Transverse colon (tissue), 4 donors: ENCODE measurements around the gene F13A1. TPM values are rescaled to one million over a fixed set of nuclear protein-coding genes. Genes with fewer than 3 reads are reported as not detected.

Source experiments
- DNase-seq: peaks from one replicate; pipeline ENCODE4 v3.0.0-alpha.2; 2019
- H3K27ac ChIP-seq, 4 donors: fragments of 200-600 bp; sonication (generic); 2 replicates each; pipeline ENCODE4 v1.5.1; 2016 to 2018; ENCODE audit warnings: inconsistent platforms in 4 of 4
- H3K27me3 ChIP-seq: fragments of 200-600 bp; sonication (generic); 2 replicates; pipeline ENCODE4 v1.5.1; 2017; ENCODE audit warnings: inconsistent platforms
- H3K36me3 ChIP-seq, 4 donors: fragments of 200-600 bp; sonication (generic); 2 replicates each; pipeline ENCODE4 v1.5.1; 2017 to 2019; ENCODE audit warnings: inconsistent platforms in 4 of 4
- H3K4me1 ChIP-seq, 4 donors: fragments of 200-600 bp; sonication (generic); 2 replicates each; pipeline ENCODE4 v1.5.1; 2017 to 2020; ENCODE audit warnings: inconsistent platforms in 4 of 4
- H3K4me3 ChIP-seq, 4 donors: fragments of 200-600 bp; sonication (generic); 1 replicate in 1 of 4; 2 replicates in 3 of 4; pipeline versions ENCODE4 v1.5.1 to v1.6.1; 2017 to 2019; ENCODE audit warnings: inconsistent platforms in 4 of 4
- H3K9me3 ChIP-seq, 2 donors: fragments of 200-600 bp; sonication (generic); 2 replicates each; pipeline ENCODE4 v1.5.1; 2017 to 2019; ENCODE audit warnings: inconsistent platforms in 2 of 2
- EP300 ChIP-seq: sonication (generic); formaldehyde crosslinking; IDR thresholded peaks from one replicate; pipeline ENCODE4 v1.6.1; 2017; ENCODE audit warnings: antibody characterized with exemption, low read depth
- POLR2A ChIP-seq: fragments of 450-650 bp; IDR thresholded peaks from one replicate; pipeline ENCODE4 v1.6.1; 2016; ENCODE audit warnings: antibody characterized with exemption, mild to moderate bottlenecking, moderate library complexity
- POLR2AphosphoS5 ChIP-seq, 3 donors: sonication (generic); formaldehyde crosslinking; IDR thresholded peaks; one replicate each; pipeline ENCODE4 v1.6.1; 2016; ENCODE audit warnings: antibody characterized with exemption in 3 of 3
- WGBS, 2 donors: methylation state at CpG; one replicate each; pipeline ENCODE4 v1.1.5; 2018; ENCODE audit warnings: low coverage in 1 of 2; 5-methylcytosine and 5-hydroxymethylcytosine counted together
- in situ Hi-C, 4 donors: fragments of 200-750 bp; cut with MboI; loops; one replicate each; pipeline versions ENCODE4 v1.15.0 to v1.15.1; 2017; ENCODE audit warnings: low sequenced_read_pairs in 3 of 4, low pct_ligation_motif_present in 1 of 4, low pct_unique_long_range_greater_than_20kb in 1 of 4
- intact Hi-C: fragments of 100-400 bp; cut with DNase I; formaldehyde crosslinking; loops from one replicate; pipeline ENCODE4 v1.15.1; 2023; ENCODE audit warnings: low total_unique reads
- total RNA-seq, 4 donors: library from RNA; depleted of rRNA; stranded (reverse); fragments of >200 nt; gene quantifications; one replicate each; pipeline ENCODE4 v1.1.0, GENCODE V29; 2016
- TF ChIP-seq, protein P1 (sequence below), 5 experiments: fragments of 200-600 bp in 3 of 5; fragments of 450-650 bp in 2 of 5; sonication (generic) in 3 of 5; IDR thresholded peaks; 1 replicate in 2 of 5; 2 replicates in 3 of 5; pipeline ENCODE4 v1.5.1; 2016 to 2017; ENCODE audit warnings: antibody characterized with exemption in 5 of 5, inconsistent platforms in 3 of 5, mild to moderate bottlenecking in 2 of 5, moderate library complexity in 1 of 5

Gene F13A1
- total RNA-seq, 4 donors from 2014 or later = 5.4 to 58.4 (median 27.0) TPM

GRCh38 chr6:6202886-6203285 is 117.6 kb downstream of the F13A1 start:
- no peaks in the 10 kb centered on the region for H3K4me1 ChIP-seq
- TF ChIP-seq POLR2AphosphoS5 (IDR thresholded peaks at IDR 0.05) (no peak), EP300 (no peak), POLR2A (no peak)
- TF ChIP-seq, protein P1, sequence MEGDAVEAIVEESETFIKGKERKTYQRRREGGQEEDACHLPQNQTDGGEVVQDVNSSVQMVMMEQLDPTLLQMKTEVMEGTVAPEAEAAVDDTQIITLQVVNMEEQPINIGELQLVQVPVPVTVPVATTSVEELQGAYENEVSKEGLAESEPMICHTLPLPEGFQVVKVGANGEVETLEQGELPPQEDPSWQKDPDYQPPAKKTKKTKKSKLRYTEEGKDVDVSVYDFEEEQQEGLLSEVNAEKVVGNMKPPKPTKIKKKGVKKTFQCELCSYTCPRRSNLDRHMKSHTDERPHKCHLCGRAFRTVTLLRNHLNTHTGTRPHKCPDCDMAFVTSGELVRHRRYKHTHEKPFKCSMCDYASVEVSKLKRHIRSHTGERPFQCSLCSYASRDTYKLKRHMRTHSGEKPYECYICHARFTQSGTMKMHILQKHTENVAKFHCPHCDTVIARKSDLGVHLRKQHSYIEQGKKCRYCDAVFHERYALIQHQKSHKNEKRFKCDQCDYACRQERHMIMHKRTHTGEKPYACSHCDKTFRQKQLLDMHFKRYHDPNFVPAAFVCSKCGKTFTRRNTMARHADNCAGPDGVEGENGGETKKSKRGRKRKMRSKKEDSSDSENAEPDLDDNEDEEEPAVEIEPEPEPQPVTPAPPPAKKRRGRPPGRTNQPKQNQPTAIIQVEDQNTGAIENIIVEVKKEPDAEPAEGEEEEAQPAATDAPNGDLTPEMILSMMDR (IDR thresholded peaks at IDR 0.05) = no peak

DNA sequence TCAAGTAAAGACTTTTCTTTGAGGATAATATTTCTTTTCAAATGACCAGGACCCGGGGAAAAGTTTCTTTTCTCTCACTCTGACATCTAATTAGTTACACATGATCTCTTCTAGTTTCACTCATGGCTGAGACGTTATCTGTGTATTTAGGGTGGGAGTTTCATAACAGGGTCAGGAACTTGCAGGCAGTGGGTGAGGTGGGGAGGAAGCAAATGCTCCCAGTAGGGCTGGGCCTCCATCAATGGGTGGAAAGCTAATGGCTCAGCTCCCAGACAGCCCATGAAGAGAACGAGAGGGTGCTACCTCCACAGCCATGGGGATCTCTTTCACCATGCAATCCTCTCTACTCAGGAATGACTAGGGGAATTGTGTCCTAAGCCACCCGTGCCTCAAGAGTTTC is 119.3 kb downstream of the F13A1 start:
- H3K4me3 ChIP-seq = no peak overlapping the region
- no peaks in the 10 kb centered on the region for H3K9me3 ChIP-seq
- intact Hi-C loops = no loop called here
- no peaks in the 10 kb centered on the region for H3K36me3 ChIP-seq
- in situ Hi-C loops = no loop called here
- no peak overlapping the region for H3K27ac ChIP-seq
- 45 to 51% methylated on average over 3 to 4 of the region's 4 CpGs for WGBS, 2 donors
- H3K27me3 ChIP-seq = peaks cover 2% of the 10 kb centered on the region
- no peaks in the 10 kb centered on the region for H3K4me1 ChIP-seq
- TF ChIP-seq, protein P1 (IDR thresholded peaks at IDR 0.05) = no peak
- no peak for TF ChIP-seq POLR2A
- no peak for TF ChIP-seq POLR2AphosphoS5 (IDR thresholded peaks at IDR 0.05)
- no peak for TF ChIP-seq EP300
- no peak for DNase-seq

More at GRCh38 chr6:6202886-6203285, 117.6 kb downstream of the F13A1 start:
- H3K27me3 ChIP-seq = no peaks in the 10 kb centered on the region
- WGBS, 2 donors = 65 to 69% methylated on average over 2 of the region's 2 CpGs
- DNase-seq = no peak
- no peak overlapping the region for H3K27ac ChIP-seq
- no peaks in the 10 kb centered on the region for H3K9me3 ChIP-seq
- H3K4me3 ChIP-seq = no peak overlapping the region
- no peaks in the 10 kb centered on the region for H3K36me3 ChIP-seq
- intact Hi-C loops (no loop called here), in situ Hi-C loops (no loop called here)

GRCh38 chr6:6199678-6200077 is 120.8 kb downstream of the F13A1 start:
- WGBS, 2 donors = 75 to 77% methylated on average over 2 to 3 of the region's 3 CpGs
- in situ Hi-C loops = no loop called here
- no peaks in the 10 kb centered on the region for H3K4me1 ChIP-seq
- peaks cover 5% of the 10 kb centered on the region for H3K27me3 ChIP-seq
- no peaks in the 10 kb centered on the region for H3K9me3 ChIP-seq
- intact Hi-C loops = no loop called here
- no peak for DNase-seq
- H3K27ac ChIP-seq = no peak overlapping the region
- H3K4me3 ChIP-seq = no peak overlapping the region
- TF ChIP-seq POLR2A (no peak), EP300 (no peak), POLR2AphosphoS5 (IDR thresholded peaks at IDR 0.05) (no peak)
- TF ChIP-seq, protein P1 (IDR thresholded peaks at IDR 0.05) = no peak
- H3K36me3 ChIP-seq = no peaks in the 10 kb centered on the region

GRCh38 chr6:6196762-6197161 is 123.7 kb downstream of the F13A1 start:
- DNase-seq = no peak
- H3K36me3 ChIP-seq = no peaks in the 10 kb centered on the region
- H3K27me3 ChIP-seq = peaks cover 5% of the 10 kb centered on the region
- no peak for TF ChIP-seq POLR2AphosphoS5 (IDR thresholded peaks at IDR 0.05)
- TF ChIP-seq POLR2A = no peak
- no peak for TF ChIP-seq EP300
- TF ChIP-seq, protein P1 (IDR thresholded peaks at IDR 0.05) = no peak
- no peaks in the 10 kb centered on the region for H3K9me3 ChIP-seq
- intact Hi-C loops (no loop called here), in situ Hi-C loops (no loop called here)
- 38 to 51% methylated on average over 3 of the region's 3 CpGs for WGBS, 2 donors
- H3K27ac ChIP-seq = no peak overlapping the region
- H3K4me1 ChIP-seq = no peaks in the 10 kb centered on the region
- no peak overlapping the region for H3K4me3 ChIP-seq
